SK-N-SH treated with all-trans-retinoic acid at 6 μM for 48 hours (cell line): ENCODE data around the gene SELPLG.
"Not testable (repeated sequence)": the region's sequence is repeated elsewhere in the genome, so short reads cannot be mapped to it uniquely, and the experiment has no call there.

Source experiments
- CREB5 ChIP-seq: fragments of 250-450 bp; sonication (Bioruptor Pico); IDR thresholded peaks from 2 replicates; pipeline ENCODE4 v1.5.1; 2020; ENCODE audit warnings: low read depth, mild to moderate bottlenecking, moderate library complexity
- CSDC2 ChIP-seq: fragments of 250-450 bp; sonication (Bioruptor Pico); IDR thresholded peaks from 2 replicates; pipeline ENCODE4 v1.5.0; 2020; ENCODE audit warnings: mild to moderate bottlenecking, moderate library complexity
- GLIS3 ChIP-seq: fragments of 250-450 bp; sonication (Bioruptor Pico); IDR thresholded peaks from 2 replicates; pipeline ENCODE4 v1.5.0; 2020; ENCODE audit warnings: mild to moderate bottlenecking, moderate library complexity
- ISL1 ChIP-seq: fragments of 250-450 bp; sonication (Bioruptor Pico); IDR thresholded peaks from 2 replicates; pipeline ENCODE4 v2.1.2; 2022; ENCODE audit warnings: mild to moderate bottlenecking, moderate library complexity
- OSR1 ChIP-seq: fragments of 250-450 bp; sonication (Bioruptor Pico); IDR thresholded peaks from 2 replicates; pipeline ENCODE4 v1.8.0; 2022; ENCODE audit warnings: moderate library complexity, mild to moderate bottlenecking, inconsistent platforms
- PATZ1 ChIP-seq: fragments of 250-450 bp; sonication (Bioruptor Pico); IDR thresholded peaks from 2 replicates; pipeline ENCODE4 v1.8.0; 2020; ENCODE audit warnings: mild to moderate bottlenecking, moderate library complexity, borderline replicate concordance
- POU6F1 ChIP-seq: fragments of 250-450 bp; sonication (Bioruptor Pico); IDR thresholded peaks from 2 replicates; pipeline ENCODE4 v1.8.0; 2021; ENCODE audit warnings: low read depth, mild to moderate bottlenecking, moderate library complexity, borderline replicate concordance
- PPARA ChIP-seq: fragments of 250-450 bp; sonication (Bioruptor Pico); IDR thresholded peaks from 2 replicates; pipeline ENCODE4 v1.5.0; 2020; ENCODE audit warnings: mild to moderate bottlenecking, borderline replicate concordance
- TCF4 ChIP-seq: fragments of 250-450 bp; sonication (Bioruptor Pico); IDR thresholded peaks from 2 replicates; pipeline ENCODE4 v1.8.0; 2021; ENCODE audit warnings: mild to moderate bottlenecking, moderate library complexity, borderline replicate concordance
- TOX ChIP-seq: fragments of 250-450 bp; sonication (Bioruptor Pico); IDR thresholded peaks from 2 replicates; pipeline ENCODE4 v1.8.0; 2021; ENCODE audit warnings: mild to moderate bottlenecking, moderate library complexity, borderline replicate concordance
- ZC3H10 ChIP-seq: fragments of 250-450 bp; sonication (Bioruptor Pico); IDR thresholded peaks from 2 replicates; pipeline ENCODE4 v1.5.1; 2021; ENCODE audit warnings: mild to moderate bottlenecking, moderate library complexity
- ZFP30 ChIP-seq: fragments of 450-650 bp; formaldehyde crosslinking; IDR thresholded peaks from 2 replicates; pipeline ENCODE4 v1.5.0; 2022; ENCODE audit warnings: mild to moderate bottlenecking, moderate library complexity
- ZNF565 ChIP-seq: fragments of 450-650 bp; formaldehyde crosslinking; conservative IDR thresholded peaks from 2 replicates; pipeline ENCODE4 v1.5.0; 2020; ENCODE audit warnings: low read depth, mild to moderate bottlenecking, moderate library complexity
- TF ChIP-seq, protein P1 (sequence below): fragments of 250-450 bp; sonication (Bioruptor Pico); IDR thresholded peaks from 2 replicates; pipeline ENCODE4 v1.5.0; 2020; ENCODE audit warnings: mild to moderate bottlenecking, moderate library complexity

GRCh38 chr12:108654622-108655021 lies 20.9 kb upstream of the SELPLG start:
- not testable (repeated sequence) for TF ChIP-seq PATZ1; CREB5 (CRISPR knock-in tag); CSDC2 (CRISPR knock-in tag); PPARA (CRISPR knock-in tag); TCF4 (CRISPR knock-in tag); ZNF565 (CRISPR knock-in tag); TOX (CRISPR knock-in tag); POU6F1 (CRISPR knock-in tag); ZFP30; ZC3H10 (CRISPR knock-in tag); OSR1; ISL1 (CRISPR knock-in tag); GLIS3 (CRISPR knock-in tag)
- TF ChIP-seq, protein P1, sequence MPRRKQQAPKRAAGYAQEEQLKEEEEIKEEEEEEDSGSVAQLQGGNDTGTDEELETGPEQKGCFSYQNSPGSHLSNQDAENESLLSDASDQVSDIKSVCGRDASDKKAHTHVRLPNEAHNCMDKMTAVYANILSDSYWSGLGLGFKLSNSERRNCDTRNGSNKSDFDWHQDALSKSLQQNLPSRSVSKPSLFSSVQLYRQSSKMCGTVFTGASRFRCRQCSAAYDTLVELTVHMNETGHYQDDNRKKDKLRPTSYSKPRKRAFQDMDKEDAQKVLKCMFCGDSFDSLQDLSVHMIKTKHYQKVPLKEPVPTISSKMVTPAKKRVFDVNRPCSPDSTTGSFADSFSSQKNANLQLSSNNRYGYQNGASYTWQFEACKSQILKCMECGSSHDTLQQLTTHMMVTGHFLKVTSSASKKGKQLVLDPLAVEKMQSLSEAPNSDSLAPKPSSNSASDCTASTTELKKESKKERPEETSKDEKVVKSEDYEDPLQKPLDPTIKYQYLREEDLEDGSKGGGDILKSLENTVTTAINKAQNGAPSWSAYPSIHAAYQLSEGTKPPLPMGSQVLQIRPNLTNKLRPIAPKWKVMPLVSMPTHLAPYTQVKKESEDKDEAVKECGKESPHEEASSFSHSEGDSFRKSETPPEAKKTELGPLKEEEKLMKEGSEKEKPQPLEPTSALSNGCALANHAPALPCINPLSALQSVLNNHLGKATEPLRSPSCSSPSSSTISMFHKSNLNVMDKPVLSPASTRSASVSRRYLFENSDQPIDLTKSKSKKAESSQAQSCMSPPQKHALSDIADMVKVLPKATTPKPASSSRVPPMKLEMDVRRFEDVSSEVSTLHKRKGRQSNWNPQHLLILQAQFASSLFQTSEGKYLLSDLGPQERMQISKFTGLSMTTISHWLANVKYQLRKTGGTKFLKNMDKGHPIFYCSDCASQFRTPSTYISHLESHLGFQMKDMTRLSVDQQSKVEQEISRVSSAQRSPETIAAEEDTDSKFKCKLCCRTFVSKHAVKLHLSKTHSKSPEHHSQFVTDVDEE = not testable (repeated sequence)
